ENCODE data around the gene ZP2.
"Not testable (repeated sequence)": the region's sequence is repeated elsewhere in the genome, so short reads cannot be mapped to it uniquely, and the experiment has no call there.

The ZP2 gene

GRCh38 chr16:21186326-21186691 is 25.1 kb downstream of the ZP2 start:
- no peak for TF ChIP-seq Cebpa-rat (IDR thresholded peaks at IDR 0.05)
- Histone ChIP-seq H3K4me3 (no peak overlapping the region), H3K27me3 (no peaks in the 10 kb centered on the region), H3K36me3 (peaks cover 15 to 37% (median 30%) of the 10 kb centered on the region in 11 experiments), H3K4me2 (no peak overlapping the region), H3K27ac (peak overlapping the region in 3 of 11 experiments; percentile 34 to 71 (median 64); a peak in 3 of 22 replicates), H3K9ac (no peak overlapping the region), H3K9me3 (replicated peaks in 1 of 11) (peaks cover 56 to 70% (median 62%) of the 10 kb centered on the region in 11 experiments), H4K20me1 (no peaks in the 10 kb centered on the region), H3K4me1 (peaks cover 10 to 42% (median 24%) of the 10 kb centered on the region in 10 experiments)

GRCh38 chr16:21185659-21186325 is 25.6 kb downstream of the ZP2 start:
- H3K27ac ChIP-seq, result peak overlapping the region in 9 of 11 experiments; percentile 55 to 80 (median 59); a peak in 17 of 22 replicates
- H3K9ac ChIP-seq, result no peak overlapping the region
- TF ChIP-seq Cebpa-rat (IDR thresholded peaks at IDR 0.05), result no peak
- peak overlapping the region in 3 of 10 experiments; percentile 16 to 29 (median 22); a peak in 3 of 20 replicates for H3K4me3 ChIP-seq
- H3K9me3 ChIP-seq (replicated peaks in 1 of 11), result peaks cover 61 to 74% (median 64%) of the 10 kb centered on the region in 11 experiments
- no peaks in the 10 kb centered on the region for H4K20me1 ChIP-seq
- H3K4me2 ChIP-seq, result peak overlapping the region in 4 of 11 experiments; percentile 4 to 55 (median 16); a peak in 5 of 22 replicates
- H3K4me1 ChIP-seq, result peaks cover 10 to 42% (median 24%) of the 10 kb centered on the region in 10 experiments
- peaks cover 20 to 42% (median 35%) of the 10 kb centered on the region in 11 experiments for H3K36me3 ChIP-seq
- H3K27me3 ChIP-seq, result no peaks in the 10 kb centered on the region

- Histone ChIP-seq H3K36me3 (peaks cover 30 to 51% (median 45%) of the 10 kb centered on the region in 11 experiments), H4K20me1 (no peaks in the 10 kb centered on the region), H3K9me3 (replicated peaks in 1 of 11) (peaks cover 69 to 75% (median 71%) of the 10 kb centered on the region in 11 experiments), H3K27ac (peak overlapping the region in 9 of 11 experiments; percentile 55 to 80 (median 59); a peak in 18 of 22 replicates), H3K9ac (peak overlapping the region in 2 of 11 experiments; percentile 0 to 51; a peak in 2 of 22 replicates), H3K4me3 (peak overlapping the region in 4 of 10 experiments; percentile 9 to 29 (median 19); a peak in 3 of 20 replicates), H3K4me1 (peaks cover 10 to 42% (median 24%) of the 10 kb centered on the region in 10 experiments), H3K27me3 (no peaks in the 10 kb centered on the region), H3K4me2 (peak overlapping the region in 8 of 11 experiments; percentile 4 to 55 (median 22); a peak in 12 of 22 replicates)
- 0 out of 22 replicates have a peak, but pooled peaks of 1 of the 11 experiments have one; percentile 6 for TF ChIP-seq Cebpa-rat (IDR thresholded peaks at IDR 0.05)
These were observed 26.5 kb downstream of the ZP2 start for GRCh38 chr16:21184834-21185233.

- Histone ChIP-seq H3K27me3 (no peaks in the 10 kb centered on the region), H3K4me3 (peak overlapping the region in 2 of 10 experiments; percentile 6 to 12; a peak in 1 of 20 replicates), H3K9ac (no peak overlapping the region), H3K4me2 (peak overlapping the region in 7 of 11 experiments; percentile 9 to 55 (median 26); a peak in 9 of 22 replicates), H3K4me1 (peaks cover 10 to 40% (median 24%) of the 10 kb centered on the region in 10 experiments), H3K36me3 (peaks cover 38 to 60% (median 53%) of the 10 kb centered on the region in 11 experiments), H3K9me3 (replicated peaks in 1 of 11) (peaks cover 76 to 82% (median 79%) of the 10 kb centered on the region in 11 experiments), H3K27ac (peak overlapping the region in 6 of 11 experiments; percentile 2 to 52 (median 44); a peak in 4 of 22 replicates), H4K20me1 (no peaks in the 10 kb centered on the region)
- TF ChIP-seq Cebpa-rat (IDR thresholded peaks at IDR 0.05), result no peak
These were observed 27.4 kb downstream of the ZP2 start for GRCh38 chr16:21183995-21184394.

- H3K9ac ChIP-seq, result no peak overlapping the region
- H3K9me3 ChIP-seq (replicated peaks in 1 of 11), result peaks cover 65 to 75% (median 70%) of the 10 kb centered on the region in 11 experiments
- H3K4me1 ChIP-seq, result peaks cover 0 to 10% (median 8%) of the 10 kb centered on the region in 10 experiments; a peak in 13 of 20 replicates
- H3K27ac ChIP-seq, result no peak overlapping the region
- no peak for TF ChIP-seq Cebpa-rat (IDR thresholded peaks at IDR 0.05)
- no peak overlapping the region for H3K4me2 ChIP-seq
- H3K27me3 ChIP-seq, result no peaks in the 10 kb centered on the region
- peaks cover 77 to 95% (median 87%) of the 10 kb centered on the region in 11 experiments for H3K36me3 ChIP-seq
- H4K20me1 ChIP-seq, result no peaks in the 10 kb centered on the region
- H3K4me3 ChIP-seq, result no peak overlapping the region
These were observed 31.4 kb downstream of the ZP2 start for GRCh38 chr16:21179983-21180365.

GRCh38 chr16:21179126-21179982 is 32.0 kb downstream of the ZP2 start:
- H3K4me3 ChIP-seq, result no peak overlapping the region
- no peak overlapping the region for H3K9ac ChIP-seq
- TF ChIP-seq Cebpa-rat (IDR thresholded peaks at IDR 0.05), result no peak
- H4K20me1 ChIP-seq, result no peaks in the 10 kb centered on the region
- peaks cover 59 to 69% (median 64%) of the 10 kb centered on the region in 11 experiments for H3K9me3 ChIP-seq (replicated peaks in 1 of 11)
- no peak overlapping the region for H3K27ac ChIP-seq
- H3K4me2 ChIP-seq, result no peak overlapping the region
- H3K4me1 ChIP-seq, result peaks cover 0 to 4% (median 2%) of the 10 kb centered on the region in 10 experiments; a peak in 12 of 20 replicates
- H3K27me3 ChIP-seq, result no peaks in the 10 kb centered on the region
- peaks cover 82 to 100% (median 93%) of the 10 kb centered on the region in 11 experiments for H3K36me3 ChIP-seq

GRCh38 chr16:21175397-21175796 is 36.0 kb downstream of the ZP2 start:
- H3K4me2 ChIP-seq, result no peak overlapping the region
- TF ChIP-seq Cebpa-rat (IDR thresholded peaks at IDR 0.05), result no peak
- peaks cover 80 to 100% (median 97%) of the 10 kb centered on the region in 11 experiments for H3K36me3 ChIP-seq
- no peaks in the 10 kb centered on the region for H4K20me1 ChIP-seq
- no peak overlapping the region for H3K4me3 ChIP-seq
- H3K9me3 ChIP-seq (replicated peaks in 1 of 11), result peaks cover 19 to 30% (median 24%) of the 10 kb centered on the region in 11 experiments
- H3K9ac ChIP-seq, result no peak overlapping the region
- no peaks in the 10 kb centered on the region for H3K4me1 ChIP-seq
- H3K27ac ChIP-seq, result no peak overlapping the region
- no peaks in the 10 kb centered on the region for H3K27me3 ChIP-seq

- TF ChIP-seq Cebpa-rat (IDR thresholded peaks at IDR 0.05), result no peak
These were observed 38.7 kb downstream of the ZP2 start for GRCh38 chr16:21172650-21173049.

GRCh38 chr16:21170116-21170515 is 41.3 kb downstream of the ZP2 start:
- H3K9me3 ChIP-seq (replicated peaks in 1 of 11); H3K4me2 ChIP-seq; H3K4me1 ChIP-seq; H4K20me1 ChIP-seq; H3K9ac ChIP-seq; H3K27me3 ChIP-seq; H3K27ac ChIP-seq; H3K4me3 ChIP-seq: not testable (repeated sequence)
- H3K36me3 ChIP-seq, result peaks cover 59 to 88% (median 81%) of the 10 kb centered on the region in 11 experiments

More at GRCh38 chr16:21172650-21173049, 38.7 kb downstream of the ZP2 start:
- Histone ChIP-seq H3K27ac (no peak overlapping the region), H3K4me3 (no peak overlapping the region), H3K27me3 (no peaks in the 10 kb centered on the region), H3K9ac (no peak overlapping the region), H3K36me3 (peaks cover 57 to 87% (median 83%) of the 10 kb centered on the region in 11 experiments), H3K4me2 (no peak overlapping the region), H3K9me3 (replicated peaks in 1 of 11) (peaks cover 0 to 2% (median 0%) of the 10 kb centered on the region in 11 experiments; a peak in 3 of 22 replicates), H3K4me1 (0 out of 20 replicates have a peak, but pooled peaks cover 0 to 6% (median 0%) of the 10 kb centered on the region in 10 experiments), H4K20me1 (no peaks in the 10 kb centered on the region; a peak in 2 of 22 replicates)

Measured in BLaER1 treated with 17β-estradiol and CSF1 and Interleukin-3, amounts not matched to agents 10 nM and 100 nM (cell line).